Measurements from ENCODE around the gene TBL2.

- TF ChIP-seq CTCF (IDR thresholded peaks at IDR 0.05) (no peak), POLR2AphosphoS5 (IDR thresholded peaks at IDR 0.05) (no peak), POLR2A (IDR thresholded peaks at IDR 0.05) (no peak)
Observed at GRCh38 chr7:73521636-73522104, 56.7 kb downstream of the TBL2 start.
